Transverse colon (tissue), 4 donors: ENCODE data around the gene SNCG. TPM values are rescaled to one million over a fixed set of nuclear protein-coding genes. Genes with fewer than 3 reads are reported as not detected.
A peak's percentile ranks its signal among the peaks of the same experiment; 100 is the strongest.

Experiments used
- DNase-seq: peaks from one replicate; pipeline ENCODE4 v3.0.0-alpha.2; 2019
- H3K27ac ChIP-seq, 4 donors: fragments of 200-600 bp; sonication (generic); 2 replicates each; pipeline ENCODE4 v1.5.1; 2016 to 2018; ENCODE audit warnings: inconsistent platforms in 4 of 4
- H3K27me3 ChIP-seq: fragments of 200-600 bp; sonication (generic); 2 replicates; pipeline ENCODE4 v1.5.1; 2017; ENCODE audit warnings: inconsistent platforms
- H3K36me3 ChIP-seq, 4 donors: fragments of 200-600 bp; sonication (generic); 2 replicates each; pipeline ENCODE4 v1.5.1; 2017 to 2019; ENCODE audit warnings: inconsistent platforms in 4 of 4
- H3K4me1 ChIP-seq, 4 donors: fragments of 200-600 bp; sonication (generic); 2 replicates each; pipeline ENCODE4 v1.5.1; 2017 to 2020; ENCODE audit warnings: inconsistent platforms in 4 of 4
- H3K4me3 ChIP-seq, 4 donors: fragments of 200-600 bp; sonication (generic); 1 replicate in 1 of 4; 2 replicates in 3 of 4; pipeline versions ENCODE4 v1.5.1 to v1.6.1; 2017 to 2019; ENCODE audit warnings: inconsistent platforms in 4 of 4
- H3K9me3 ChIP-seq, 2 donors: fragments of 200-600 bp; sonication (generic); 2 replicates each; pipeline ENCODE4 v1.5.1; 2017 to 2019; ENCODE audit warnings: inconsistent platforms in 2 of 2
- CTCF ChIP-seq, 5 experiments: fragments of 200-600 bp in 3 of 5; fragments of 450-650 bp in 2 of 5; sonication (generic) in 3 of 5; IDR thresholded peaks; 1 replicate in 2 of 5; 2 replicates in 3 of 5; pipeline ENCODE4 v1.5.1; 2016 to 2017; ENCODE audit warnings: antibody characterized with exemption in 5 of 5, inconsistent platforms in 3 of 5, mild to moderate bottlenecking in 2 of 5, moderate library complexity in 1 of 5
- EP300 ChIP-seq: sonication (generic); formaldehyde crosslinking; IDR thresholded peaks from one replicate; pipeline ENCODE4 v1.6.1; 2017; ENCODE audit warnings: antibody characterized with exemption, low read depth
- POLR2A ChIP-seq: fragments of 450-650 bp; IDR thresholded peaks from one replicate; pipeline ENCODE4 v1.6.1; 2016; ENCODE audit warnings: antibody characterized with exemption, mild to moderate bottlenecking, moderate library complexity
- POLR2AphosphoS5 ChIP-seq, 3 donors: sonication (generic); formaldehyde crosslinking; IDR thresholded peaks; one replicate each; pipeline ENCODE4 v1.6.1; 2016; ENCODE audit warnings: antibody characterized with exemption in 3 of 3
- WGBS, 2 donors: methylation state at CpG; one replicate each; pipeline ENCODE4 v1.1.5; 2018; ENCODE audit warnings: low coverage in 1 of 2; 5-methylcytosine and 5-hydroxymethylcytosine counted together
- in situ Hi-C, 4 donors: fragments of 200-750 bp; cut with MboI; loops; one replicate each; pipeline versions ENCODE4 v1.15.0 to v1.15.1; 2017; ENCODE audit warnings: low sequenced_read_pairs in 3 of 4, low pct_ligation_motif_present in 1 of 4, low pct_unique_long_range_greater_than_20kb in 1 of 4
- intact Hi-C: fragments of 100-400 bp; cut with DNase I; formaldehyde crosslinking; loops from one replicate; pipeline ENCODE4 v1.15.1; 2023; ENCODE audit warnings: low total_unique reads
- total RNA-seq, 4 donors: library from RNA; depleted of rRNA; stranded (reverse); fragments of >200 nt; gene quantifications; one replicate each; pipeline ENCODE4 v1.1.0, GENCODE V29; 2016

Gene SNCG
- 1 to 10 TPM in 2 of 4 donors, not detected in 2; 7.4 to 7.5 TPM for total RNA-seq

- H3K4me1 ChIP-seq, result peaks cover 0 to 31% (median 13%) of the 10 kb centered on the region in 4 donors
- 45% methylated on average over 11 of the region's 22 CpGs; no CpG with 5 or more reads in 1 of the 2 donors for WGBS, 2 donors
- H3K27ac ChIP-seq, result peak within 1 kb of the TSS; percentile 43 to 69 (median 58)
- in situ Hi-C loops (no loop called here), intact Hi-C loops (no loop called here)
- peak within 1 kb of the TSS in 1 of 4 donors; percentile 2 for H3K4me3 ChIP-seq
- H3K27me3 ChIP-seq, result no peaks in the 10 kb centered on the region
- no peaks in the 10 kb centered on the region for H3K36me3 ChIP-seq
- DNase-seq, result no peak
- TF ChIP-seq POLR2AphosphoS5 (IDR thresholded peaks at IDR 0.05), result no peak
- TF ChIP-seq CTCF (IDR thresholded peaks at IDR 0.05), result no peak
- no peak for TF ChIP-seq POLR2A
- H3K9me3 ChIP-seq, result no peaks in the 10 kb centered on the region
Measured at GRCh38 chr10:86958116-86958900, at the start of gene SNCG. Gene SNCG, plus strand, starts transcription at chr10:86958599. Its CDS starts 99 bp downstream, at chr10:86958698.

GRCh38 chr10:86914734-86915133 lies 43.7 kb upstream of the SNCG start:
- TF ChIP-seq POLR2A, result no peak
- TF ChIP-seq EP300, result no peak
- no peak for TF ChIP-seq CTCF (IDR thresholded peaks at IDR 0.05)
- TF ChIP-seq POLR2AphosphoS5 (IDR thresholded peaks at IDR 0.05), result no peak
- no peaks in the 10 kb centered on the region for H3K9me3 ChIP-seq
- H3K36me3 ChIP-seq, result peaks cover 0 to 31% (median 13%) of the 10 kb centered on the region in 4 donors
- intact Hi-C loops, result no loop called here
- H3K27me3 ChIP-seq, result no peaks in the 10 kb centered on the region
- no peak for DNase-seq
- in situ Hi-C loops, result no loop called here
- WGBS, 2 donors, result 18 to 80% methylated on average over 1 of the region's 1 CpG
- no peak overlapping the region for H3K27ac ChIP-seq
- H3K4me1 ChIP-seq, result no peaks in the 10 kb centered on the region
- H3K4me3 ChIP-seq, result no peak overlapping the region

GRCh38 chr10:86918022-86918471 lies 40.4 kb upstream of the SNCG start:
- in situ Hi-C loops (no loop called here), intact Hi-C loops (no loop called here)
- H3K4me1 ChIP-seq, result peaks cover 0 to 10% (median 8%) of the 10 kb centered on the region in 4 donors
- H3K9me3 ChIP-seq, result no peaks in the 10 kb centered on the region
- H3K4me3 ChIP-seq, result no peak overlapping the region
- peaks cover 0 to 45% (median 10%) of the 10 kb centered on the region in 4 donors for H3K36me3 ChIP-seq
- 62 to 96% methylated on average over 4 to 5 of the region's 5 CpGs for WGBS, 2 donors
- no peak for DNase-seq
- peak overlapping the region in 3 of 4 donors; percentile 29 to 40 (median 34) for H3K27ac ChIP-seq
- no peak for TF ChIP-seq POLR2AphosphoS5 (IDR thresholded peaks at IDR 0.05)
- no peaks in the 10 kb centered on the region for H3K27me3 ChIP-seq

GRCh38 chr10:86922553-86922961 lies 35.8 kb upstream of the SNCG start:
- 71% methylated on average over 6 of the region's 9 CpGs; no CpG with 5 or more reads in 1 of the 2 donors for WGBS, 2 donors
- H3K27me3 ChIP-seq, result no peaks in the 10 kb centered on the region
- in situ Hi-C loops, result no loop called here
- H3K36me3 ChIP-seq, result peaks cover 0 to 24% (median under 1%) of the 10 kb centered on the region in 4 donors
- H3K9me3 ChIP-seq, result no peaks in the 10 kb centered on the region
- intact Hi-C loops, result no loop called here
- no peak overlapping the region for H3K4me3 ChIP-seq
- no peak for TF ChIP-seq CTCF (IDR thresholded peaks at IDR 0.05)
- TF ChIP-seq POLR2AphosphoS5 (IDR thresholded peaks at IDR 0.05), result peak in 1 of 3 donors; percentile 34
- TF ChIP-seq EP300, result peak; percentile 85
- TF ChIP-seq POLR2A, result no peak
- H3K27ac ChIP-seq, result peak overlapping the region; percentile 41 to 55 (median 50)
- DNase-seq, result peak; percentile 52
- H3K4me1 ChIP-seq, result peaks cover 0 to 10% (median 8%) of the 10 kb centered on the region in 4 donors
